HG03039 (cell line): ENCODE data around the gene HNRNPUL2.
A peak's percentile ranks its signal among the peaks of the same experiment; 100 is the strongest.
"Not testable (repeated sequence)": the region's sequence is repeated elsewhere in the genome, so short reads cannot be mapped to it uniquely, and the experiment has no call there.

Experiments
- ATAC-seq: cut with Tn5 transposase; IDR thresholded peaks from one replicate; pipeline ENCODE4 v1.9.1; 2021; ENCODE audit warnings: mild to moderate bottlenecking, moderate library complexity; ENCODE audit not compliant: unreplicated experiment

Gene HNRNPUL2

GRCh38 chr11:62727165-62727871 lies at the start of gene HNRNPUL2:
HNRNPUL2 (minus strand) TSS chr11:62727457; CDS start chr11:62727156, 301 bp downstream.
- peak; percentile 51 for ATAC-seq

- no peak for ATAC-seq
These were observed 48.4 kb upstream of the HNRNPUL2 start for GRCh38 chr11:62775646-62776045.

- ATAC-seq, result no peak
These were observed 47.1 kb upstream of the HNRNPUL2 start for GRCh38 chr11:62774407-62774806.

- peak; percentile 75 for ATAC-seq
These were observed 44.1 kb upstream of the HNRNPUL2 start, which contains the start of gene TAF6L for GRCh38 chr11:62771144-62772021. TAF6L (plus strand) TSS chr11:62771396; CDS start chr11:62775784, 4,388 bp downstream.

GRCh38 chr11:62770778-62771143 lies 43.5 kb upstream of the HNRNPUL2 start:
- no peak for ATAC-seq

- not testable (repeated sequence) for ATAC-seq
These were observed 33.6 kb upstream of the HNRNPUL2 start for GRCh38 chr11:62760867-62761227.

- no peak for ATAC-seq
These were observed 30.9 kb upstream of the HNRNPUL2 start for GRCh38 chr11:62757846-62758788.

- no peak for ATAC-seq
These were observed 27.9 kb upstream of the HNRNPUL2 start for GRCh38 chr11:62755086-62755615.

GRCh38 chr11:62753736-62754603 lies 26.7 kb upstream of the HNRNPUL2 start, which contains the start of gene ZBTB3:
ZBTB3 (minus strand) TSS chr11:62754160; CDS start chr11:62753664, 496 bp downstream.
- ATAC-seq, result peak; percentile 94

GRCh38 chr11:62752994-62753735 lies 25.9 kb upstream of the HNRNPUL2 start:
- ATAC-seq, result no peak

- ATAC-seq, result no peak
These were observed 25.0 kb upstream of the HNRNPUL2 start for GRCh38 chr11:62752177-62752785.

GRCh38 chr11:62749931-62750330 lies 22.7 kb upstream of the HNRNPUL2 start:
- ATAC-seq, result not testable (repeated sequence)

GRCh38 chr11:62747475-62748160 lies 20.4 kb upstream of the HNRNPUL2 start:
- no peak for ATAC-seq

- ATAC-seq, result no peak
These were observed 9.9 kb upstream of the HNRNPUL2 start for GRCh38 chr11:62737196-62737595.

- no peak for ATAC-seq
These were observed 5.6 kb upstream of the HNRNPUL2 start for GRCh38 chr11:62732830-62733229.

GRCh38 chr11:62730076-62730475 lies 2.8 kb upstream of the HNRNPUL2 start:
- not testable (repeated sequence) for ATAC-seq

GRCh38 chr11:62728171-62728988 lies 1.1 kb upstream of the HNRNPUL2 start, which contains the start of gene TTC9C:
TTC9C (plus strand) TSS chr11:62728486; CDS start chr11:62728849, 363 bp downstream.
- ATAC-seq, result peak; percentile 16
